K562 (cell line): ENCODE measurements around the gene FAM83E. TPM values are rescaled to one million over a fixed set of nuclear protein-coding genes. Genes with fewer than 3 reads are reported as not detected.

Experiments used
- ATAC-seq: fragments of 200-7000 bp; cut with Tn5 transposase; 3 replicates; pipeline ENCODE4 v1.9.1; 2020; ENCODE audit warnings: moderate library complexity
- BruUV-seq: library from RNA; stranded (reverse); fragments of 400-500 nt; replicated peaks from 2 replicates; lab custom pipeline; 2021; lab: Mats Ljungman, UMichigan
- CTCF ChIA-PET: fragments of 300-600 bp; formaldehyde crosslinking; extraction: SDS; loops from one replicate; lab custom pipeline; 2021; ENCODE audit warnings: low intra/inter-chr PET ratio; lab: Yijun Ruan, JAX
- POLR2A ChIA-PET: fragments of 300-600, 350-650 bp; sonication (Branson Sonifier 250); formaldehyde crosslinking; extraction: SDS; loops from one replicate; lab custom pipeline; 2021; ENCODE audit warnings: antibody characterized with exemption, inconsistent platforms; lab: Yijun Ruan, JAX
- DNase-seq, 4 experiments: peaks; one replicate each; pipeline versions ENCODE4 v3.0.0 to v3.0.0-alpha.2; 2011 to 2018; ENCODE audit warnings: low spot score in 3 of 4, mixed read lengths in 3 of 4; ENCODE audit errors: extremely low read depth in 1 of 4
- FAIRE-seq: peaks from 2 replicates; lab custom pipeline; 2011; peaks lifted over from hg19 to GRCh38; lab: Jason Lieb, UNC
- H2AFZ ChIP-seq: 2 replicates; pipeline ENCODE4 v1.6.0; 2011; ENCODE audit warnings: low read depth, low read length, control low read depth, inconsistent platforms
- H3K27ac ChIP-seq: fragments of 200-600 bp; 3 replicates; pipeline ENCODE4 v1.8.0; 2011; ENCODE audit warnings: low read depth, mild to moderate bottlenecking, control low read depth, inconsistent platforms, low read length, moderate library complexity, mixed read lengths; ENCODE audit errors: extremely low read depth
- H3K27me3 ChIP-seq, 2 experiments: fragments of 300-600 bp in 1 of 2; 2 replicates in 1 of 2; 3 replicates in 1 of 2; pipeline versions ENCODE4 v1.6.0 to v1.8.0; 2011; ENCODE audit warnings: inconsistent platforms in 2 of 2, low read length in 2 of 2, mild to moderate bottlenecking in 1 of 2, mixed read lengths in 1 of 2, moderate library complexity in 1 of 2; ENCODE audit not compliant: control insufficient read depth in 2 of 2, insufficient read depth in 2 of 2
- H3K36me3 ChIP-seq: fragments of 300-600 bp; 3 replicates; pipeline ENCODE4 v1.8.0; 2011; ENCODE audit warnings: mild to moderate bottlenecking, low read length, inconsistent platforms; ENCODE audit not compliant: control insufficient read depth, insufficient read depth
- H3K4me1 ChIP-seq, 2 experiments: fragments of 200-600 bp in 1 of 2; replicated peaks in 1 of 2; 2 replicates in 1 of 2; 3 replicates in 1 of 2; pipeline versions ENCODE4 v1.5.1 to v1.8.0; 2011; ENCODE audit warnings: inconsistent platforms in 2 of 2, low read length in 2 of 2, mild to moderate bottlenecking in 1 of 2, mixed read lengths in 1 of 2, moderate library complexity in 1 of 2; ENCODE audit not compliant: control insufficient read depth in 2 of 2, insufficient read depth in 2 of 2
- H3K4me2 ChIP-seq: 2 replicates; pipeline ENCODE4 v1.6.1; 2011; ENCODE audit warnings: low read length, control low read depth, inconsistent platforms, mixed read lengths; ENCODE audit not compliant: insufficient read depth
- H3K4me3 ChIP-seq: fragments of 200-600 bp; sonication (generic), shearing (Covaris generic); 2 replicates; pipeline ENCODE4 v1.5.1; 2016; ENCODE audit warnings: control low read depth, inconsistent platforms
- H3K79me2 ChIP-seq: fragments of 200-600 bp; 3 replicates; pipeline ENCODE4 v1.8.0; 2011; ENCODE audit warnings: low read length, inconsistent platforms; ENCODE audit not compliant: control insufficient read depth, insufficient read depth
- H3K9ac ChIP-seq, 2 experiments: 2 replicates each; pipeline versions ENCODE4 v1.6.0 to v1.6.1; 2011; ENCODE audit warnings: low read depth in 2 of 2, low read length in 2 of 2, control low read depth in 1 of 2, inconsistent platforms in 1 of 2, mild to moderate bottlenecking in 1 of 2, mixed read lengths in 1 of 2; ENCODE audit not compliant: insufficient read depth in 1 of 2
- H3K9me1 ChIP-seq: one replicate; pipeline ENCODE4 v1.6.0; 2011; ENCODE audit warnings: inconsistent platforms, mild to moderate bottlenecking, low read length, moderate library complexity; ENCODE audit not compliant: control insufficient read depth, insufficient read depth
- H3K9me3 ChIP-seq: replicated peaks from 2 replicates; pipeline ENCODE4 v1.5.1; 2011; ENCODE audit warnings: low read depth, low read length, inconsistent platforms; ENCODE audit not compliant: control insufficient read depth, insufficient read depth
- H4K20me1 ChIP-seq: replicated peaks from 2 replicates; pipeline ENCODE4 v1.6.1; 2011; ENCODE audit warnings: low read length, inconsistent platforms, mixed read lengths; ENCODE audit not compliant: control insufficient read depth, insufficient read depth
- HDAC8 ChIP-seq: fragments of 450-650 bp; IDR thresholded peaks from 2 replicates; pipeline ENCODE4 v1.6.1; 2016; ENCODE audit warnings: mild to moderate bottlenecking, missing genetic modification characterization, moderate library complexity, missing compliant biosample characterization
- NFIX ChIP-seq: fragments of 250-450 bp; sonication (Bioruptor Pico); IDR thresholded peaks from 2 replicates; pipeline ENCODE4 v1.4.0; 2020; ENCODE audit warnings: low read depth, mild to moderate bottlenecking, moderate library complexity
- WGBS: fragments of 100-300 bp; shearing (Covaris generic); methylation state at CpG from one replicate; pipeline ENCODE4 v1.1.6; 2016; ENCODE audit warnings: low coverage, mixed read lengths; ENCODE audit not compliant: insufficient coverage; ENCODE audit errors: missing lambda C conversion rate; 5-methylcytosine and 5-hydroxymethylcytosine counted together
- in situ Hi-C: fragments of 300-500 bp; cut with MboI; formaldehyde crosslinking; loops from 4 replicates; pipeline ENCODE4 v1.15.0; 2018; ENCODE audit warnings: inconsistent platforms, mixed read lengths
- intact Hi-C: fragments of 100-400 bp; cut with micrococcal nuclease; formaldehyde crosslinking; loops from 2 replicates; pipeline ENCODE4 v1.14.2; 2022
- polyA plus RNA-seq, 8 experiments: library from polyadenylated mRNA; depleted of rRNA in 4 of 8; stranded (reverse) in 5 of 8; unstranded in 3 of 8; fragments of >200 nt; fragmentation: Nextera tagmentation in 2 of 8; fragmentation: Illumina TruSeq in 1 of 8; extraction: Ambion mirVana in 2 of 8; extraction: Trizol in 1 of 8; gene quantifications; 2 replicates each; pipeline versions ENCODE4 v1.2.1 to v1.2.3, GENCODE V29; 2011 to 2014; ENCODE audit warnings: inconsistent platforms in 1 of 8, missing spikeins in 1 of 8
- total RNA-seq, 7 experiments: library from RNA; depleted of rRNA in 6 of 7; stranded (reverse); fragments of >200 nt in 6 of 7; fragmentation: Illumina TruSeq in 2 of 7; extraction: Trizol in 2 of 7; gene quantifications; 2 replicates each; pipeline versions ENCODE4 v1.2.1 to v1.2.3, GENCODE V29; 2011 to 2021; ENCODE audit warnings: low replicate concordance in 1 of 7
- TF ChIP-seq, protein P1 (sequence below): sonication (generic); formaldehyde crosslinking; IDR thresholded peaks from 2 replicates; pipeline ENCODE4 v1.8.1; 2023; ENCODE audit warnings: mild to moderate bottlenecking, missing genetic modification reagents, moderate library complexity

FAM83E gene
- total and polyA plus RNA-seq, 9 of the 15 experiments (the other 6 are each of a cell fraction or from before 2014, with no cell fraction given), result 0.15 to 0.87 (median 0.29) TPM; not detected in 4

DNA sequence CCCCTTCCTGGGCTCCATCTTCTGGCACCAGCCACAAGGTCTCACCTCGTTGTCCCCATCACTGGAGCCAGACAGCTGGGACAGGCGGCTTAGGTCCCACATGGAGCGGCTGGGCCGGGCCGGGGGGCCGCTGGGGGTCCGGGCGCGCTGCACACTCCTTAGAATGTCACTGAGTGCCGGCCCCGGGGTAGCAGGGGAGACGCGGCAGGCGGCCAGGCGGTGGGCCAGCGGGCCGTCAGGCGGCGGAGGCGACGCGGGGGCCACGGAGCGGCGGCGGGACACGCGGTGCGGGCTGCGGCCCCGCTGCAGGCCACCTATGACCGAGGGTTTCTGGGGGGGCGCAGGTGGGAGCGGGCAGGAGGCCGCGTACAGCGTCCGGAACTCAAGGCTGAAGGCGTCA, 11.4 kb downstream of the FAM83E start (continued):
- TF ChIP-seq HDAC8, result no peak

DNA sequence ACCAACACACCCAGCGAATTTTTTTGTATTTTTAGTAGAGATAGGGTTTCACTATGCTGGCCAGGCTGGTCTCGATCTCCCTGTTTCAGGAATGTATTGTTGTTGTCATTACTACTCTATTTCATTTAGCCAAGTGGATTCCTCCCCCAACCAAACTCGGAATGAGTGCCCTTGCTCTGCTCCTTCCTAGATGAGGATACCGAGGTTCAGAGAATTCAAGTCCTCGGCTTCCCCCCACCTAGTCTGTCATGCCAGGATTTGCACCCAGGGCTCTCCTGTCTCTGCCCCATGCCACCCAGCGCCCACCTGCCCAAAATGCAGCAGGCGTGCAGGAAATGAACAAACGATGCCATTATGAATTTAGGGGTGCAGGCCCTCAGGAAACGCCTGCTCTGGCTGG, 11.9 kb downstream of the FAM83E start:
- H3K4me1 ChIP-seq, result peaks cover 0 to 36% of the 10 kb centered on the region in 2 experiments; a peak in 2 of 5 replicates
- H3K4me2 ChIP-seq, result no peak overlapping the region
- no peaks in the 10 kb centered on the region for H3K79me2 ChIP-seq
- ATAC-seq (no peak), DNase-seq (no peak), FAIRE-seq (no peak)
- H3K9me1 ChIP-seq, result no peaks in the 10 kb centered on the region
- no peak overlapping the region; a peak in 1 of 4 replicates for H3K9ac ChIP-seq
- no peaks in the 10 kb centered on the region for H3K36me3 ChIP-seq
- H3K4me3 ChIP-seq, result no peak overlapping the region
- intact Hi-C loops (no loop called here), in situ Hi-C loops (no loop called here)
- POLR2A ChIA-PET, result interaction anchor here (1.7 kb wide), 1 partner anchor 12 kb away, joined by 3 read pairs; no protein-coding TSS in a partner anchor
- H3K9me3 ChIP-seq, result no peaks in the 10 kb centered on the region
- H2AFZ ChIP-seq, result no peak overlapping the region
- no TSS peak for BruUV-seq
- H3K27ac ChIP-seq, result no peak overlapping the region
- TF ChIP-seq, protein P1, sequence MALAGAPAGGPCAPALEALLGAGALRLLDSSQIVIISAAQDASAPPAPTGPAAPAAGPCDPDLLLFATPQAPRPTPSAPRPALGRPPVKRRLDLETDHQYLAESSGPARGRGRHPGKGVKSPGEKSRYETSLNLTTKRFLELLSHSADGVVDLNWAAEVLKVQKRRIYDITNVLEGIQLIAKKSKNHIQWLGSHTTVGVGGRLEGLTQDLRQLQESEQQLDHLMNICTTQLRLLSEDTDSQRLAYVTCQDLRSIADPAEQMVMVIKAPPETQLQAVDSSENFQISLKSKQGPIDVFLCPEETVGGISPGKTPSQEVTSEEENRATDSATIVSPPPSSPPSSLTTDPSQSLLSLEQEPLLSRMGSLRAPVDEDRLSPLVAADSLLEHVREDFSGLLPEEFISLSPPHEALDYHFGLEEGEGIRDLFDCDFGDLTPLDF (CRISPR knock-in tag), result no peak
- TF ChIP-seq NFIX (CRISPR knock-in tag), result no peak
- peaks cover 0 to 7% of the 10 kb centered on the region in 2 experiments; a peak in 2 of 5 replicates for H3K27me3 ChIP-seq
- 26% methylated on average over 9 of the region's 9 CpGs for WGBS
- H4K20me1 ChIP-seq, result no peaks in the 10 kb centered on the region; the same call in 1 of the 2 replicates
- CTCF ChIA-PET, result no interaction called here
